Pancreas (tissue), 10 donors: ENCODE measurements around the gene CCDC187. TPM values are rescaled to one million over a fixed set of nuclear protein-coding genes. Genes with fewer than 3 reads are reported as not detected.

Source experiments
- ATAC-seq, 4 donors: fragments of 200-7000 bp; cut with Tn5 transposase; one replicate each; pipeline versions ENCODE4 v1.8.0 to v1.9.1; 2020; ENCODE audit warnings: mild to moderate bottlenecking in 4 of 4, moderate library complexity in 4 of 4
- DNase-seq, 6 donors: peaks; one replicate each; pipeline ENCODE4 v3.0.0-alpha.2; 2020
- FAIRE-seq: peaks from 2 replicates; lab custom pipeline; 2012; peaks lifted over from hg19 to GRCh38; lab: Jason Lieb, UNC
- H3K27ac ChIP-seq, 4 donors: fragments of 200-600 bp; sonication (generic); 1 replicate in 3 of 4; 2 replicates in 1 of 4; pipeline versions ENCODE4 v1.5.0 to v1.8.0; 2020
- H3K27me3 ChIP-seq, 4 donors: fragments of 200-600 bp; one replicate each; pipeline ENCODE4 v1.8.0; 2021
- H3K36me3 ChIP-seq, 3 donors: fragments of 200-600 bp; sonication (generic) in 1 of 3; one replicate each; pipeline versions ENCODE4 v1.5.0 to v1.8.0; 2020 to 2021
- H3K4me1 ChIP-seq, 3 donors: fragments of 200-600 bp; one replicate each; pipeline ENCODE4 v1.8.0; 2021
- H3K4me3 ChIP-seq, 4 donors: fragments of 200-600 bp; sonication (generic) in 2 of 4; one replicate each; pipeline versions ENCODE4 v1.5.0 to v1.8.0; 2020 to 2021
- H3K9me3 ChIP-seq, 4 donors: fragments of 200-600 bp; one replicate each; pipeline ENCODE4 v1.8.0; 2021
- WGBS, 2 donors: extraction: QIAGEN DNeasy Blood & Tissue Kit; methylation state at CpG; one replicate each; pipeline ENCODE4 v1.1.7; 2013; 5-methylcytosine and 5-hydroxymethylcytosine counted together
- intact Hi-C, 3 donors: fragments of 100-400 bp; cut with DNase I; formaldehyde crosslinking; loops; one replicate each; pipeline versions ENCODE4 v1.11.1 to v1.14.2; 2022
- polyA plus RNA-seq, 2 donors: library from polyadenylated mRNA; stranded (reverse); fragments of 200-250 nt; gene quantifications; one replicate each; pipeline ENCODE4 v1.2.3, GENCODE V29; 2013
- total RNA-seq, 6 donors: library from RNA; stranded (reverse); fragmentation: NEBNext Ultra II Directional in 4 of 6; extraction: Animal tissue kit (Norgen Biotek cat#: 25700) in 4 of 6; gene quantifications; one replicate each; pipeline versions ENCODE4 v1.2.1 to v1.2.4, GENCODE V29; 2021 to 2023
- TF ChIP-seq, protein P1 (sequence below), 4 donors: fragments of 200-600 bp; sonication (generic) in 3 of 4; IDR thresholded peaks; one replicate each; pipeline versions ENCODE4 v1.5.0 to v1.8.0; 2021; ENCODE audit warnings: antibody characterized with exemption in 4 of 4
- donor health status: healthy with polysubstance abuse.
- donor health status: DM: no; HTN: no; CAD: no; lungs with moderate emphysema.
- donor health status: DM: no; HTN: no; CAD: no.
- donor health status: control.
- donor health status: control.
- donor health status: Bipolar disorder and iron deficiency.
- donor health status: DM: yes; HTN: yes; CAD: no.
- donor health status: DM: no; HTN: no; CAD: no.
- donor health status: DM: no; HTN: no; CAD: no.
- donor health status: DM: yes; HTN: yes; CAD: no.

CCDC187 gene
- total and polyA plus RNA-seq, 8 donors = 0.14 to 2.6 (median 0.43) TPM

DNA sequence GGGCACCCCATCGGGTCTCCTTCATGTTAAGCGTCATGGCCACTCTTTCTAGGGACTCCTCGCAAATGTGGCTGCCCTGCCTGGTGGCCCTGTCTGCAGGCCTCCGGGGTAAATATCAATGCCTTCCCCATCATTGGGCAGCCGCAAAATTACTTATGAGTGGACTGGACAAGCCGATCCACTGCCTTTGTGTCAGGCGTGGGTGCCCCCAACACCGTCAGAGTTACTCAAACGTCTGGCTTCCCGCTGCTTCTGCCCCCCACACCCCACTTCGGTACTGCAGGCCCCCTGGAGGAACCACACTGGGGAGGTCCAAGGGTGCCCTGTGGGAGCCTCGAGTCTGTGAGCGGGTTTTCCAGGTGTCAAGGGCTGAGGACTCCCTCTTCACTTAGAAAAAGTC is 102.7 kb downstream of the CCDC187 start:
- no peaks in the 10 kb centered on the region for H3K4me1 ChIP-seq
- H3K27me3 ChIP-seq = peaks cover 0 to 43% (median 16%) of the 10 kb centered on the region in 4 donors
- no peaks in the 10 kb centered on the region for H3K36me3 ChIP-seq
- no peak overlapping the region for H3K4me3 ChIP-seq
- no peak for FAIRE-seq
- intact Hi-C loops = no loop called here
- 47 to 49% methylated on average over 13 of the region's 13 CpGs for WGBS, 2 donors
- no peak for ATAC-seq
- H3K9me3 ChIP-seq = no peaks in the 10 kb centered on the region
- H3K27ac ChIP-seq = no peak overlapping the region
- no peak for DNase-seq
- TF ChIP-seq, protein P1, sequence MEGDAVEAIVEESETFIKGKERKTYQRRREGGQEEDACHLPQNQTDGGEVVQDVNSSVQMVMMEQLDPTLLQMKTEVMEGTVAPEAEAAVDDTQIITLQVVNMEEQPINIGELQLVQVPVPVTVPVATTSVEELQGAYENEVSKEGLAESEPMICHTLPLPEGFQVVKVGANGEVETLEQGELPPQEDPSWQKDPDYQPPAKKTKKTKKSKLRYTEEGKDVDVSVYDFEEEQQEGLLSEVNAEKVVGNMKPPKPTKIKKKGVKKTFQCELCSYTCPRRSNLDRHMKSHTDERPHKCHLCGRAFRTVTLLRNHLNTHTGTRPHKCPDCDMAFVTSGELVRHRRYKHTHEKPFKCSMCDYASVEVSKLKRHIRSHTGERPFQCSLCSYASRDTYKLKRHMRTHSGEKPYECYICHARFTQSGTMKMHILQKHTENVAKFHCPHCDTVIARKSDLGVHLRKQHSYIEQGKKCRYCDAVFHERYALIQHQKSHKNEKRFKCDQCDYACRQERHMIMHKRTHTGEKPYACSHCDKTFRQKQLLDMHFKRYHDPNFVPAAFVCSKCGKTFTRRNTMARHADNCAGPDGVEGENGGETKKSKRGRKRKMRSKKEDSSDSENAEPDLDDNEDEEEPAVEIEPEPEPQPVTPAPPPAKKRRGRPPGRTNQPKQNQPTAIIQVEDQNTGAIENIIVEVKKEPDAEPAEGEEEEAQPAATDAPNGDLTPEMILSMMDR (IDR thresholded peaks at IDR 0.05) = no peak

DNA sequence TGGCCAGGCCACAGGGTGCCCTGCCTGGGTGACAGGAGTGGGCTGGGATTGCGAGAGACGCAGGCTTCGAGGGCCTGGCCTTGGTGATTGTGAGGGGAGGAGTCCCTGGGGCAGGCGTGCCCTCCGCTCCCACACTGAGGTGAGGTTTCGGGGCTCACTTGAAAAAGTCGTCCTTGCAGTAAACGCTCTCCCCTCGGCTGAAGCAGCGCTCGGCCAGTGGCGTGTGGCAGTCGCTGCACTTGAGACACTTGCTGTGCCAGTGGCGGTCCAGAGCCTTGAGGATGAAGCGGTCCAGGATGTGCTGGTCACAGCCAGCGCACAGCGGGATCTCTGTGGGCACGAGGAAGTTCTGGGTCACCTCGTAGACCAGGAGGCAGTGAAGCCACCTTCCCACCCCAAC is 103.5 kb downstream of the CCDC187 start:
- Histone ChIP-seq H3K36me3 (no peaks in the 10 kb centered on the region), H3K4me3 (no peak overlapping the region), H3K4me1 (no peaks in the 10 kb centered on the region), H3K27ac (no peak overlapping the region), H3K27me3 (peaks cover 0 to 42% (median 16%) of the 10 kb centered on the region in 4 donors), H3K9me3 (no peaks in the 10 kb centered on the region)
- DNase-seq (peak in 1 of 6 donors; percentile 56), ATAC-seq (no peak), FAIRE-seq (no peak)
- 42 to 44% methylated on average over 19 of the region's 19 CpGs for WGBS, 2 donors
- intact Hi-C loops = no loop called here
- TF ChIP-seq, protein P1 (IDR thresholded peaks at IDR 0.05) = no peak

Other genes starting within 250 kb of the CCDC187 start
- gene NACC2, start 208.8 kb downstream of the CCDC187 start, total RNA-seq = 10 to 100 TPM in 2 of 6 donors, 1 to 10 TPM in 4; 6.8 to 12.4 (median 8.9) TPM
- gene NACC2, start 208.8 kb downstream of the CCDC187 start, polyA plus RNA-seq = 1 to 10 TPM; 4.3 to 5.5 TPM
- 10 to 100 TPM in 4 of 6 donors, 1 to 10 TPM in 2; 8.0 to 17.8 (median 11.8) TPM for gene TMEM250, start 185.2 kb downstream of the CCDC187 start, total RNA-seq
- 10 to 100 TPM in 1 of 2 donors, 1 to 10 TPM in 1; 9.8 to 12.1 TPM for gene TMEM250, start 185.2 kb downstream of the CCDC187 start, polyA plus RNA-seq
- not detected for gene LHX3, start 99.0 kb downstream of the CCDC187 start, total RNA-seq
- gene LHX3, start 99.0 kb downstream of the CCDC187 start, polyA plus RNA-seq = not detected
- 10 to 100 TPM in 3 of 6 donors, 1 to 10 TPM in 3; 6.8 to 11.0 (median 10.4) TPM for gene QSOX2, start 58.3 kb downstream of the CCDC187 start, total RNA-seq
- gene QSOX2, start 58.3 kb downstream of the CCDC187 start, polyA plus RNA-seq = 10 to 100 TPM; 12.2 to 19.1 TPM
- 10 to 100 TPM in 4 of 6 donors, 1 to 10 TPM in 2; 6.8 to 22.7 (median 11.5) TPM for gene GPSM1, start 23.4 kb upstream of the CCDC187 start, total RNA-seq
- 10 to 100 TPM; 33.7 to 54.4 TPM for gene GPSM1, start 23.4 kb upstream of the CCDC187 start, polyA plus RNA-seq
- gene DNLZ, start 59.6 kb upstream of the CCDC187 start, total RNA-seq = 10 to 100 TPM; 10.1 to 26.8 (median 14.4) TPM
- 10 to 100 TPM; 14.1 to 19.4 TPM for gene DNLZ, start 59.6 kb upstream of the CCDC187 start, polyA plus RNA-seq
- gene CARD9, start 69.6 kb upstream of the CCDC187 start, total RNA-seq = 1 to 10 TPM in 2 of 6 donors, under 1 TPM in 4; 0.23 to 5.1 (median 0.86) TPM
- 1 to 10 TPM; 1.3 to 2.9 TPM for gene CARD9, start 69.6 kb upstream of the CCDC187 start, polyA plus RNA-seq
- gene SNAPC4, start 96.1 kb upstream of the CCDC187 start, total RNA-seq = 1 to 10 TPM; 3.8 to 6.4 (median 4.7) TPM
- 10 to 100 TPM; 18.1 to 22.0 TPM for gene SNAPC4, start 96.1 kb upstream of the CCDC187 start, polyA plus RNA-seq
- gene ENTR1, start 106.5 kb upstream of the CCDC187 start, total RNA-seq = 10 to 100 TPM; 13.8 to 29.1 (median 20.4) TPM
- 10 to 100 TPM; 34.9 to 36.6 TPM for gene ENTR1, start 106.5 kb upstream of the CCDC187 start, polyA plus RNA-seq
- 10 to 100 TPM; 16.3 to 23.7 (median 17.4) TPM for gene PMPCA, start 106.6 kb upstream of the CCDC187 start, total RNA-seq
- 10 to 100 TPM; 43.0 to 51.4 TPM for gene PMPCA, start 106.6 kb upstream of the CCDC187 start, polyA plus RNA-seq
- gene INPP5E, start 135.8 kb upstream of the CCDC187 start, total RNA-seq = 1 to 10 TPM; 3.8 to 10.0 (median 5.2) TPM
- gene INPP5E, start 135.8 kb upstream of the CCDC187 start, polyA plus RNA-seq = 10 to 100 TPM; 13.9 to 14.9 TPM
- gene SEC16A, start 178.9 kb upstream of the CCDC187 start, total RNA-seq = 10 to 100 TPM; 32.1 to 46.6 (median 39.5) TPM
- gene SEC16A, start 178.9 kb upstream of the CCDC187 start, polyA plus RNA-seq = 10 to 100 TPM; 49.7 to 66.9 TPM
- gene NOTCH1, start 242.0 kb upstream of the CCDC187 start, total RNA-seq = 10 to 100 TPM; 19.6 to 39.8 (median 25.6) TPM
- gene NOTCH1, start 242.0 kb upstream of the CCDC187 start, polyA plus RNA-seq = 10 to 100 TPM in 1 of 2 donors, 1 to 10 TPM in 1; 9.3 to 20.1 TPM